GM12892 (cell line): ENCODE measurements around the gene GALNT2.

Experiments used
- POLR2A ChIP-seq: IDR thresholded peaks from 2 replicates; pipeline ENCODE4 v1.6.1; 2011; ENCODE audit warnings: low read depth, low read length, control low read depth
- POLR2AphosphoS5 ChIP-seq: IDR thresholded peaks from 2 replicates; pipeline ENCODE4 v1.6.1; 2011; ENCODE audit warnings: low read depth, low read length, control low read depth
- TAF1 ChIP-seq: IDR thresholded peaks from 2 replicates; pipeline ENCODE4 v1.6.1; 2011; ENCODE audit warnings: low read depth, mild to moderate bottlenecking, control low read depth, low read length, borderline replicate concordance

DNA sequence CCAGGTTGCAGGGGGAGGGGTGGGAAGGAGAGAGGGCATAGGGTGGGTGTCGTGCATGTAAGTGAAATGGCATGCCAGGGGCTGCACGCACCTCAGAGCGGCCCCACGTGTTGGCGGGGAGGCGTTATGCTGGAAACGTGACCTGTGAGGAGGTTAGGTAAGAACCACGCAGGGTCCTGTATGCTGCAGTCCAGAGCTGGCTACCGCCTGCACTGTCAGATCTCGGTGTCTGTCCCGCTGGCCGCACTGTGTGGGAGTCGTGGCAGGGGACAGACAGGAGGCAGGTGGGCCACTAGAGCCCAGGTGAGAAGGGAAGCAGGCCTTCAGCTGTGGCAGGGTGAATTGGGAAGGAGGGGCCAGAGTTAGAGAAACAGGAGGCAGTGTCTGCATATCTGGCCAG, 79.7 kb downstream of the GALNT2 start:
- TF ChIP-seq POLR2A (no peak), POLR2AphosphoS5 (no peak), TAF1 (no peak)
